ENCODE data around the gene TRIP12.
"Not testable (repeated sequence)": the region's sequence is repeated elsewhere in the genome, so short reads cannot be mapped to it uniquely, and the experiment has no call there.

TRIP12 gene

DNA sequence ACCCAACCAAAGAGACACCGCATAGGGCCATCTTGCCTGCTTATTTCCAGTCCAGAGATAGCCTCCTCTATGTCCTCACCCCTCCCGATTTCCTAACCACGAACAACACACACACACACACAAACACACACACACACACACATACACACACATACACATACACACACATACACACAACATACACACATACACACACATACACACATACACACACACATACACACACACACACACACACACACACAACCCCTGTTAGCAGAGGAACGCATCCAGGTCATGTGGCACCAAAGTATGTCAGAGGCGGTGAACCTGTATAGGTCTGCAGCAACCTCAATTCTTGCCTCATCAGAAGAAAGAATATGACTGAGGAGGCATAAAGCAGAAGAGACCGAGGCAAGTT is 188.9 kb downstream of the TRIP12 start:
- no peak overlapping the region for H3K27ac ChIP-seq (ENCODE audit: low read depth, low read length)
- H3K9me3 ChIP-seq (ENCODE audit: control insufficient read depth, insufficient read depth, low read length), result peaks cover 11% of the 10 kb centered on the region
- no peak overlapping the region for H3K4me3 ChIP-seq (ENCODE audit: low read depth, low read length)
- no peaks in the 10 kb centered on the region for H3K27me3 ChIP-seq (ENCODE audit: control insufficient read depth, insufficient read depth, low read length)
- no peak overlapping the region for H3K9ac ChIP-seq (ENCODE audit: low read depth, low read length)
- peaks cover 20% of the 10 kb centered on the region for H3K4me1 ChIP-seq (ENCODE audit: control insufficient read depth, insufficient read depth, low read length)
- no peaks in the 10 kb centered on the region for H3K36me3 ChIP-seq (ENCODE audit: control insufficient read depth, insufficient read depth, low read length)

- Histone ChIP-seq H3K4me1 (ENCODE audit: control insufficient read depth, insufficient read depth, low read length) (peaks cover 20% of the 10 kb centered on the region), H3K27ac (ENCODE audit: low read depth, low read length) (no peak overlapping the region), H3K9ac (ENCODE audit: low read depth, low read length) (no peak overlapping the region), H3K36me3 (ENCODE audit: control insufficient read depth, insufficient read depth, low read length) (no peaks in the 10 kb centered on the region), H3K9me3 (ENCODE audit: control insufficient read depth, insufficient read depth, low read length) (peaks cover 3% of the 10 kb centered on the region; the same call in 1 of the 2 replicates), H3K4me3 (ENCODE audit: low read depth, low read length) (no peak overlapping the region), H3K27me3 (ENCODE audit: control insufficient read depth, insufficient read depth, low read length) (no peaks in the 10 kb centered on the region)
Observed at GRCh38 chr2:229731916-229732315, 189.9 kb downstream of the TRIP12 start.

DNA sequence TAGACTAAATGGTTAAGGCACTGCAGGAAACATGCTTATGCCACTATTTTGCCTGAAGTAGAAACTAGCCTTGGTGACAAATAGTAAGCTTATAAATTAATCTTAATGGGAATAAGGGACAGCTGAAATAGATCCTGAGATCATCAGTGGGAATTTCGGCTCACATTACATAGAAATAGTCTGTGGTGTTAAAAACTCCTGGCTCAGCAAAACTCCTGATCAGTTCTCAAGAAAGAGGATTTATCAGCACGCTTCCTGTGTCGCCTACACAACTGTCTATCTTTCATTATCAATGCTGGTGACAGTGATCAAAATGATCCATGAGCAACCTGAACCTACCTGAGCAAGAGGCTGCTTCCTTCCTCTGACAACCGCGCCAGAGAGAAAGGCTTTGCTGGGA is 190.4 kb downstream of the TRIP12 start:
- no peaks in the 10 kb centered on the region for H3K27me3 ChIP-seq (ENCODE audit: control insufficient read depth, insufficient read depth, low read length)
- no peak overlapping the region for H3K9ac ChIP-seq (ENCODE audit: low read depth, low read length)

DNA sequence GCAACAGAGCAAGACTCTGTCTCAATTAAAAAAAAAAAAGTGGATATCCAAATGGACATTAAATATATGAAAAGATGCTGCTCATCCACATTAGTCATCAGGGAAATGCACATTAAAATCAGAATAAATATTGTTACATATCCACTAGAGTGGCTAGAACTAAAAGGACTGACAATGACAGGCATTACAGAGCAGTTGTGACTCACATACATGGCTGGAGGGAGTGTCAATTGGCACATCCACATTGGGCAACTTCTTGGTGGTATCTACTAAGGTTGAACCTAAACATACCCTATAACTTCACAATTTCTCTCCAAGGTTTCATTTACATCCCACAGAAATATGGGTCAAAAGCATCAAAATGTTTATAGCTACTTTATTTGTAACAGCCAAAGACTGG is 193.4 kb downstream of the TRIP12 start:
- no peaks in the 10 kb centered on the region for H3K27me3 ChIP-seq (ENCODE audit: control insufficient read depth, insufficient read depth, low read length)
- no peak overlapping the region for H3K4me3 ChIP-seq (ENCODE audit: low read depth, low read length)
- no peak overlapping the region for H3K9ac ChIP-seq (ENCODE audit: low read depth, low read length)
- peaks cover 7% of the 10 kb centered on the region for H3K4me1 ChIP-seq (ENCODE audit: control insufficient read depth, insufficient read depth, low read length)
- H3K9me3 ChIP-seq (ENCODE audit: control insufficient read depth, insufficient read depth, low read length), result no peaks in the 10 kb centered on the region
- no peaks in the 10 kb centered on the region for H3K36me3 ChIP-seq (ENCODE audit: control insufficient read depth, insufficient read depth, low read length)
- no peak overlapping the region for H3K27ac ChIP-seq (ENCODE audit: low read depth, low read length)

More for the DNA sequence above, 190.4 kb downstream of the TRIP12 start:
- no peaks in the 10 kb centered on the region for H3K36me3 ChIP-seq (ENCODE audit: control insufficient read depth, insufficient read depth, low read length)
- no peak overlapping the region for H3K4me3 ChIP-seq (ENCODE audit: low read depth, low read length)
- peaks cover 20% of the 10 kb centered on the region for H3K4me1 ChIP-seq (ENCODE audit: control insufficient read depth, insufficient read depth, low read length)
- H3K9me3 ChIP-seq (ENCODE audit: control insufficient read depth, insufficient read depth, low read length), result no peaks in the 10 kb centered on the region
- H3K27ac ChIP-seq (ENCODE audit: low read depth, low read length), result no peak overlapping the region

- Histone ChIP-seq H3K9ac (ENCODE audit: low read depth, low read length) (no peak overlapping the region), H3K27ac (ENCODE audit: low read depth, low read length) (no peak overlapping the region), H3K27me3 (ENCODE audit: control insufficient read depth, insufficient read depth, low read length) (no peaks in the 10 kb centered on the region), H3K36me3 (ENCODE audit: control insufficient read depth, insufficient read depth, low read length) (no peaks in the 10 kb centered on the region), H3K9me3 (ENCODE audit: control insufficient read depth, insufficient read depth, low read length) (no peaks in the 10 kb centered on the region), H3K4me3 (ENCODE audit: low read depth, low read length) (no peak overlapping the region), H3K4me1 (ENCODE audit: control insufficient read depth, insufficient read depth, low read length) (no peaks in the 10 kb centered on the region)
Observed at GRCh38 chr2:229726643-229727042, 195.2 kb downstream of the TRIP12 start.

DNA sequence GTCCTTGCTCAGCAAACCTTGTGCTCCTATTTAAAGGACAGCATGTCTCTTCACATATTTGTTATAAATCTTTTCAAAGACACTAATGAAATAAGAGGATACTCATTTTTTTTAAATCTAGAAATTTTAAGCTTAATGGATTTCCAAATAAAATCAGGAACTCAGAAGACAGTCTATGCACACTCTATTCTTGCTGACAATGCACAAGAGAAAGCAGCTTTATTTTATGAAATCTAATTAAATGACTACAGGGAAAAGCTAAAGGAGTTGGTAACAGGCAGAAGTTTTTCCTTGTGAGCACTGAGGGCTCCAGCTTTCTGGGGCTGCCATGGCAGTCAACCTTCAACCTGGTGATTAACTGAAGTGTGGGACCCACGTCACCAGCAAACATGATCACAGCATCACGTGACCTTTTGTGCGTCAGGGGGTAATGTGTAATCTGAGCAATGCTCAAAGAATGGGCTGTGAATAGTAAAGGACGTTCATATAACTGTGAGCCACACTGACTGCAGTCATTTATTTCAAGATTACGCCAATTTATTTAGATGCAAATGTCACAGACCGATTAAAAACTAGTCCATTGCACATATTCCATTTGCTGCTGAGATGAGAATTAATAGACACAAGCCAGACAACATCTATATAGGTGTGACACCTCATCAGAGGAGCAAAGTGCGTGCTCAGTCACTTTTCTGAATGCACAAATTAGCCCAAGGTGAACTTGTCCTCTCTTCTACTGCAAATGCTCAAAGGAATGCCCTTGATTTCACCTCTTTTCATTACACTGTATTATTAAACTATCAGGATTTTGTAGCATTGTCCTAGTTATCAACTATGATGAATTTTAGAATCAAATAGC is 195.9 kb downstream of the TRIP12 start:
- Histone ChIP-seq H3K4me1 (ENCODE audit: control insufficient read depth, insufficient read depth, low read length) (no peaks in the 10 kb centered on the region), H3K27ac (ENCODE audit: low read depth, low read length) (no peak overlapping the region), H3K4me3 (ENCODE audit: low read depth, low read length) (no peak overlapping the region), H3K36me3 (ENCODE audit: control insufficient read depth, insufficient read depth, low read length) (no peaks in the 10 kb centered on the region), H3K9ac (ENCODE audit: low read depth, low read length) (no peak overlapping the region), H3K9me3 (ENCODE audit: control insufficient read depth, insufficient read depth, low read length) (no peaks in the 10 kb centered on the region), H3K27me3 (ENCODE audit: control insufficient read depth, insufficient read depth, low read length) (no peaks in the 10 kb centered on the region)

DNA sequence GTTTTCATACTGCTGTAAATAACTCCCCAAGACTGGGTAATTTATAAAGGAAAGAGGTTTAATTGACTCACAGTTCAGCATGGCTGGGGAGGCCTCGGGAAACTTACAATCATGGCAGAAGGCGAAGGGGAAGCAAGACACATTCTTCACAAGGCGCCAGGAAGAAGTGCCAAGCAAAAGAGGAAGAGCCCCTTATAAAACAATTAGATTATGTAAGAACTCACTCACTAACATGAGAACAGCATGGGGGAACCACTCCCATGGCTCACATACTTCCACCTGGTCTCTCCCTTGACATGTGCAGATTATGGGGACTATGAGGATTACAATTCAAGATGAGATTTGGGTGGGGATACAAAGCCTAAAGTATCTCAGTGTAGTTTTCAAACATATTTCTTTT is 198.6 kb downstream of the TRIP12 start:
- not testable (repeated sequence) for H3K9me3 ChIP-seq (ENCODE audit: control insufficient read depth, insufficient read depth, low read length); H3K36me3 ChIP-seq (ENCODE audit: control insufficient read depth, insufficient read depth, low read length); H3K4me3 ChIP-seq (ENCODE audit: low read depth, low read length); H3K27me3 ChIP-seq (ENCODE audit: control insufficient read depth, insufficient read depth, low read length); H3K27ac ChIP-seq (ENCODE audit: low read depth, low read length); H3K4me1 ChIP-seq (ENCODE audit: control insufficient read depth, insufficient read depth, low read length); H3K9ac ChIP-seq (ENCODE audit: low read depth, low read length)

DNA sequence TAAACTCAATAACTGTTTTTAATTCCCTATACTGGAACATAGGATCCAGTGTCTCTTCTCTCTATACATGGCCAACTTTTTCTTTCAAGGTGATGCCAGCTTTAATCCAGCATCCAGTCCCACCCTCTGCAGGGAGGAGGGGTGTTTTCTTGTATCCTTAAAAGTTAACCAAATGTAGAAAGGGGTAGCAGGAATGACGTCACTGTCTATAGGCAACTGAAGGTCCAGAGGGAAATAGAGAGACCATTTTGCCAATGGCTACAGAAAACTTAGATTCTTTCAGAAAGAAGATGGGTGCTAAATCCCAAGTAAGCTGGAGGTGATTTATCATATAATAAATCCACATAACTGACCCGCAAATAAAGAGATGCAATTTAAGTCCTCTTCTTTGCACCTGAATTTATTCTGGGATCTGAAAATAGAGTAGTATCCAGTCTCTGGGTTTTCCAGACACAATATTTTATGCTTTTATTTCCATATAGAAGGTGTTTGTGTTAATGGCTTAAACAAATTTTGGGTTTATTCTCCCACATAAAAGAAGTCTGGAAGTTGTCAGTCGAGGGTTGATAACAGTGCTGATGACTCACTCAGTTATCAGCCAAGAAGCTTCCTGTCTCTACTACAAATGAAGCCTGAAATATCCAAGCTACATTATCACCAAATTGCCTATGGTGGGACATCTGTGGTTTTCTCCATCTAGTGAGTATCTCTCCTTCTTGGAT is 201.7 kb downstream of the TRIP12 start:
- H3K27ac ChIP-seq (ENCODE audit: low read depth, low read length), result no peak overlapping the region
- no peaks in the 10 kb centered on the region for H3K9me3 ChIP-seq (ENCODE audit: control insufficient read depth, insufficient read depth, low read length)
- no peak overlapping the region for H3K9ac ChIP-seq (ENCODE audit: low read depth, low read length)
- peaks cover 5% of the 10 kb centered on the region for H3K4me1 ChIP-seq (ENCODE audit: control insufficient read depth, insufficient read depth, low read length)
- H3K27me3 ChIP-seq (ENCODE audit: control insufficient read depth, insufficient read depth, low read length), result peaks cover 29% of the 10 kb centered on the region
- no peak overlapping the region for H3K4me3 ChIP-seq (ENCODE audit: low read depth, low read length)
- no peaks in the 10 kb centered on the region for H3K36me3 ChIP-seq (ENCODE audit: control insufficient read depth, insufficient read depth, low read length)

DNA sequence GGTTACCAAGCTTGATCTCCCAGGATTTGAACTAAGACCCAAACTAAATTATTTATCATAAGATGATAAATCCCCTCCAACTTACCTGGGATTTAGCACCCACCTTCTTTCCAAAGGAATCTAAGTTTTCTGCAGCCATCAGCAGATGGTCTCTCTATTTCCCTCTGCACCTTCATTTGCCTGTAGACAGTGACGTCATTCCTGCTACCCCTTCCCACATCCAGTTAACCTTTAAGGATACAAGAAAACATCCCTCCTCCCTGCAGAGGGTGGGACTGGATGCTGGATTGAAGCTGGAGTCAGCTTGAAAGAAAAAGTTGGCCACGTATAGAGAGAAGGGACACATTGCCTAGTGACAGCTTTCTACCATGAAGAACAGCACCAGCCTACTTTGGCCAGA is 203.8 kb downstream of the TRIP12 start:
- peaks cover 5% of the 10 kb centered on the region for H3K4me1 ChIP-seq (ENCODE audit: control insufficient read depth, insufficient read depth, low read length)
- no peak overlapping the region for H3K9ac ChIP-seq (ENCODE audit: low read depth, low read length)
- H3K36me3 ChIP-seq (ENCODE audit: control insufficient read depth, insufficient read depth, low read length), result no peaks in the 10 kb centered on the region
- H3K27me3 ChIP-seq (ENCODE audit: control insufficient read depth, insufficient read depth, low read length), result peaks cover 40% of the 10 kb centered on the region
- H3K27ac ChIP-seq (ENCODE audit: low read depth, low read length), result no peak overlapping the region
- no peaks in the 10 kb centered on the region for H3K9me3 ChIP-seq (ENCODE audit: control insufficient read depth, insufficient read depth, low read length)
- no peak overlapping the region for H3K4me3 ChIP-seq (ENCODE audit: low read depth, low read length)

GRCh38 chr2:229715895-229716507 is 205.8 kb downstream of the TRIP12 start:
- Histone ChIP-seq H3K36me3 (ENCODE audit: control insufficient read depth, insufficient read depth, low read length) (no peaks in the 10 kb centered on the region), H3K9me3 (ENCODE audit: control insufficient read depth, insufficient read depth, low read length) (no peaks in the 10 kb centered on the region), H3K27me3 (ENCODE audit: control insufficient read depth, insufficient read depth, low read length) (peaks cover 59% of the 10 kb centered on the region), H3K4me1 (ENCODE audit: control insufficient read depth, insufficient read depth, low read length) (peaks cover 5% of the 10 kb centered on the region), H3K27ac (ENCODE audit: low read depth, low read length) (no peak overlapping the region), H3K9ac (ENCODE audit: low read depth, low read length) (no peak overlapping the region), H3K4me3 (ENCODE audit: low read depth, low read length) (0 out of 2 replicates have a peak overlapping the region, but pooled peaks have one; percentile 65)
